Measurements from ENCODE around the gene MAGI1. TPM values are rescaled to one million over a fixed set of nuclear protein-coding genes. Genes with fewer than 3 reads are reported as not detected.

The MAGI1 gene
- total RNA-seq, 4 donors from 2014 or later: 17.2 to 40.8 (median 28.1) TPM

DNA sequence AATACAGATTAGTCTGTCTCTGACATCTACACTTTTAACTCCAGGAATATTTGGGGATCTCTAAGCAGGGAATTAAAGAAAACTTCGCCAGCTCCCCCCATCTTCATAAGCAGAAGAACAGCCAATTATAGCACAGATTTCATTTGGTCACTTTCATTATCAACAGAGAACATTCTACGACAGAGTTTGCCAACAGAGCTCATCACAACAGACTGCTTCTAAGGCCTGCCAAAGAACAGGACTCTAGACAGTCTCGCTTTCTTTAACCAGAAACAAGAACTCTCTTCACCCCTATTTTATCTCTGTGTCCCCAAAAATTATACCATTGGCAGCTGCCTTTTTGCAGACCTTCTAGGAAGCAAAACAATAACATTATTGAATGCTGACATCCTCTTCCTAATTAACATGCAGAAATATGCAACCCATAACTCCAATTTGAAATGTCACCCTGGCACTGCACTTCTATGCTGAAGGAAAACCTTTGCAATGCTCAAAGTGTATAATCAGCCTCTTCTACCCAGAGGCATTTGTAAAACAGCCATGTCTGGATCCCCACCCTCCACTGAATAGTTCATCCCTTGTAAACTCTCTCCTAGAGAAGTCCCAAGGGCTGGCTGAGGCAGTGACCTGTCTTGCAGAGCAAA lies 552.8 kb downstream of the MAGI1 start:
- H3K4me1 ChIP-seq: peaks cover 14 to 45% (median 37%) of the 10 kb centered on the region in 3 donors
- no peaks in the 10 kb centered on the region for H3K36me3 ChIP-seq
- TF ChIP-seq, protein P1, sequence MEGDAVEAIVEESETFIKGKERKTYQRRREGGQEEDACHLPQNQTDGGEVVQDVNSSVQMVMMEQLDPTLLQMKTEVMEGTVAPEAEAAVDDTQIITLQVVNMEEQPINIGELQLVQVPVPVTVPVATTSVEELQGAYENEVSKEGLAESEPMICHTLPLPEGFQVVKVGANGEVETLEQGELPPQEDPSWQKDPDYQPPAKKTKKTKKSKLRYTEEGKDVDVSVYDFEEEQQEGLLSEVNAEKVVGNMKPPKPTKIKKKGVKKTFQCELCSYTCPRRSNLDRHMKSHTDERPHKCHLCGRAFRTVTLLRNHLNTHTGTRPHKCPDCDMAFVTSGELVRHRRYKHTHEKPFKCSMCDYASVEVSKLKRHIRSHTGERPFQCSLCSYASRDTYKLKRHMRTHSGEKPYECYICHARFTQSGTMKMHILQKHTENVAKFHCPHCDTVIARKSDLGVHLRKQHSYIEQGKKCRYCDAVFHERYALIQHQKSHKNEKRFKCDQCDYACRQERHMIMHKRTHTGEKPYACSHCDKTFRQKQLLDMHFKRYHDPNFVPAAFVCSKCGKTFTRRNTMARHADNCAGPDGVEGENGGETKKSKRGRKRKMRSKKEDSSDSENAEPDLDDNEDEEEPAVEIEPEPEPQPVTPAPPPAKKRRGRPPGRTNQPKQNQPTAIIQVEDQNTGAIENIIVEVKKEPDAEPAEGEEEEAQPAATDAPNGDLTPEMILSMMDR (IDR thresholded peaks at IDR 0.05): no peak
- TF ChIP-seq POLR2A (IDR thresholded peaks at IDR 0.05): no peak
- no peak for TF ChIP-seq POLR2AphosphoS5 (IDR thresholded peaks at IDR 0.05)
- no peak for TF ChIP-seq EP300 (IDR thresholded peaks at IDR 0.05)
- H3K4me3 ChIP-seq: no peak overlapping the region
- no peaks in the 10 kb centered on the region for H3K9me3 ChIP-seq
- peak overlapping the region in 1 of 4 donors; percentile 29 for H3K27ac ChIP-seq
- H3K27me3 ChIP-seq: no peaks in the 10 kb centered on the region
- ATAC-seq: no peak
- WGBS, 2 donors (ENCODE audit: low coverage in 1 of 2): 31 to 48% methylated on average over 3 of the region's 3 CpGs

DNA sequence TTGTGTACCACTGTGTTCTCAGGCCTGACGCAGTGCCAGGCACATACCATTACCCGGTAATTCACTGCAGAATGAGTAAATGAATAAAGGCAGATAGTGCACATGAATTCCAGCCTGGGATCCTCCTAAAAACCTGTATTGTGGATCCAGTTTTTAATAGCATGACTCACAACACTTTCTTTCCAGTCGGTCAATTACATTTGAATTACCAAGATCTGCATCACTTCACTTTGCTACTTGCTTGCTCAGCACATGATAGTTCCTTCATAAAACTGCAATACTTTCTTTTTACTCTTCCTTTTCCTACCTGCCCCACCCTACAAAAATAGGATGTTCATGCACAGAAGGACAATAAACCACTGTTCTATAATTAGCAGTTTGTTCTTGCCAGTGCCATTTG lies 553.8 kb downstream of the MAGI1 start:
- TF ChIP-seq, protein P1 (IDR thresholded peaks at IDR 0.05): no peak
- no peak for TF ChIP-seq EP300 (IDR thresholded peaks at IDR 0.05)
- no peak for TF ChIP-seq POLR2AphosphoS5 (IDR thresholded peaks at IDR 0.05)
- no peak for TF ChIP-seq POLR2A (IDR thresholded peaks at IDR 0.05)
- ATAC-seq: no peak
- H3K27ac ChIP-seq: no peak overlapping the region

DNA sequence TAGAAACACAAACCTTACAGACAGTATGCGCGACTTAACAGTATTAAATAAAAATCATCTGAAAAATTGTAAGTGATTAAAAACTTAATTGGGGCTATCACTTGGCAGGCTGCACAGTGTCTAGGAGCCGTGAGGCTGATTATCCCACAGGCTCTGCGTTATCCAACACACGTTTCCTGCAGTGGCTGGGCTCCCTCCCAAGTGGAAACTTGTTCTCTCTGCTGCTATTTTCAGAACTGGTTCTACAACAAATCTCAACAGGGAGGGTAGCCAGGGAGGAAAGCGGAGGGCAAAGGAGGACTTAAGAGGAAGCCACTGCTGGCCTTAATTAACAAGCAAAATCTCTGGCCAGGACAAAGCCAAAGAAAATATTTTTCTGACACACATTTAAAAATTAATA lies 555.2 kb downstream of the MAGI1 start:
- Histone ChIP-seq H3K27me3 (no peaks in the 10 kb centered on the region), H3K27ac (peak overlapping the region in 1 of 4 donors; percentile 39), H3K36me3 (no peaks in the 10 kb centered on the region), H3K4me1 (peaks cover 14 to 45% (median 37%) of the 10 kb centered on the region in 3 donors), H3K4me3 (no peak overlapping the region), H3K9me3 (no peaks in the 10 kb centered on the region)
- TF ChIP-seq POLR2A (IDR thresholded peaks at IDR 0.05): no peak
- TF ChIP-seq, protein P1 (IDR thresholded peaks at IDR 0.05): no peak
- no peak for TF ChIP-seq EP300 (IDR thresholded peaks at IDR 0.05)
- no peak for ATAC-seq
- WGBS, 2 donors (ENCODE audit: low coverage in 1 of 2): 0 to 8% methylated on average over 5 to 6 of the region's 6 CpGs

More for the DNA sequence above, 553.8 kb downstream of the MAGI1 start:
- WGBS, 2 donors (ENCODE audit: low coverage in 1 of 2): 47 to 89% methylated on average over 2 to 3 of the region's 3 CpGs
- H3K36me3 ChIP-seq: no peaks in the 10 kb centered on the region
- peaks cover 14 to 45% (median 37%) of the 10 kb centered on the region in 3 donors for H3K4me1 ChIP-seq
- H3K27me3 ChIP-seq: no peaks in the 10 kb centered on the region
- H3K9me3 ChIP-seq: no peaks in the 10 kb centered on the region
- no peak overlapping the region for H3K4me3 ChIP-seq

DNA sequence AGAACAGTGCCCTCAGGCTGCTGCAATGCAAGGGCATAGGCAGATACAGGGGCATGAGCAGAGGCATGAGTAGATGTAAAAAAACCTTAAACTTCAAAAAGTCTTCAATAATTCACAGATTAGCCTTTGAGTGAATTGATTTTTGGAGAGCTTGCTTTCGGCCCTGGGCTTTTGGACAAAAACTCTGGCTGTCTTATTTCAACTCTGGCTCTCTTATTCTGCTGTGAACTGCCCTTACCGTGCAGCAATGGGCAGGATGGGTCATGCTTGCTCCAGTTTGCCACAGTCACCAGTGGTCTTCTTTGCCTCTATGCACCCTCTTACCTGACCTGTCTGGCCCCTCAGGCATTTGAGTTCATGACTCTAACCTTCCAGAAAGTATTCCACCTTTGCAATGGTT lies 555.7 kb downstream of the MAGI1 start:
- Histone ChIP-seq H3K9me3 (no peaks in the 10 kb centered on the region), H3K36me3 (no peaks in the 10 kb centered on the region), H3K4me3 (no peak overlapping the region), H3K27ac (peak overlapping the region in 1 of 4 donors; percentile 39), H3K27me3 (no peaks in the 10 kb centered on the region), H3K4me1 (peaks cover 14 to 45% (median 37%) of the 10 kb centered on the region in 3 donors)
- no peak for TF ChIP-seq EP300 (IDR thresholded peaks at IDR 0.05)
- no peak for TF ChIP-seq POLR2AphosphoS5 (IDR thresholded peaks at IDR 0.05)
- TF ChIP-seq POLR2A (IDR thresholded peaks at IDR 0.05): no peak
- TF ChIP-seq, protein P1 (IDR thresholded peaks at IDR 0.05): no peak
- 9 to 14% methylated on average over 1 to 2 of the region's 2 CpGs for WGBS, 2 donors (ENCODE audit: low coverage in 1 of 2)
- no peak for ATAC-seq

DNA sequence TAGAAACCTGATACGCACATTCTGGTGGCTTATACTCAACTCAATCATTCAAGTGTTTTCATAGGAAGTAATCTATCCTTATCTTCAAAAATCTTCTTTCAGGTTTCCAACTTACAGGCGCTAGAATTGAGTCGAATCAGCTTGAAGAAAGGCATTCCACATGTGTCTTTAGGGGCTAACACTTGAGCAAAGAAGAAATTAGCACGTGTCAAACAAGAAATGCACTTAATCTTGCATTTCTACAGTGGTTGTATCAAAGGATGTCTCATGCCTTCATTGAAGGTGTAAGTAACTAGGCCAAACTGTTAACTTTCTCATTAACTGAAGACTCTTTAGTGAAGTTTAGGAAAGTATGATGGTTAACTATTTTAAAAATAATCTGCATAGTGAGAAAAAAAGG lies 557.6 kb downstream of the MAGI1 start:
- H3K27ac ChIP-seq: no peak overlapping the region
- H3K4me1 ChIP-seq: peaks cover 10 to 37% (median 30%) of the 10 kb centered on the region in 3 donors
- no peak for TF ChIP-seq EP300 (IDR thresholded peaks at IDR 0.05)
- TF ChIP-seq POLR2AphosphoS5 (IDR thresholded peaks at IDR 0.05): no peak
- TF ChIP-seq, protein P1 (IDR thresholded peaks at IDR 0.05): no peak
- ATAC-seq: no peak
- 89 to 96% methylated on average over 3 to 4 of the region's 4 CpGs for WGBS, 2 donors (ENCODE audit: low coverage in 1 of 2)
- H3K9me3 ChIP-seq: no peaks in the 10 kb centered on the region
- no peaks in the 10 kb centered on the region for H3K27me3 ChIP-seq
- no peak overlapping the region for H3K4me3 ChIP-seq
- H3K36me3 ChIP-seq: no peaks in the 10 kb centered on the region
